ENCODE measurements around the gene RPIA.

DNA sequence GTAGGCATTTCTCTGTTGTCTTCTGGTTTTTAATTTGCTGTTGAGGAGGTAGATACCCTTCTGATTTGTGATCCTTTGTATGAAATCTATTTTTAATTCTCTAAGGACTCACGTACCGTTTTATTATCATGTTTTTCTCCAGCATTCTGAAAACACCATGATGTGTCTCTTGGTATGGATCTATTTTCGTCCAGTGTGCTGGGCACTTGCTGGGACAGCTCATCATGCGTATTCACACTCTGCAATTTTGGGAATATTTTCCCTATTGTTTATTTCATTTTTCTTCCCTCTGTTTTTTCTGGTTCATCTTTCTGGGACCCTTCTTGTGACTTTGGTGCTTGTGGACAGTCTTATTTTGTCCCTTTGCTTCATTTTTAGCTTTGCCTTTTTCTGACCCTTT lies 21.9 kb downstream of the RPIA start:
- TF ChIP-seq, protein P1, sequence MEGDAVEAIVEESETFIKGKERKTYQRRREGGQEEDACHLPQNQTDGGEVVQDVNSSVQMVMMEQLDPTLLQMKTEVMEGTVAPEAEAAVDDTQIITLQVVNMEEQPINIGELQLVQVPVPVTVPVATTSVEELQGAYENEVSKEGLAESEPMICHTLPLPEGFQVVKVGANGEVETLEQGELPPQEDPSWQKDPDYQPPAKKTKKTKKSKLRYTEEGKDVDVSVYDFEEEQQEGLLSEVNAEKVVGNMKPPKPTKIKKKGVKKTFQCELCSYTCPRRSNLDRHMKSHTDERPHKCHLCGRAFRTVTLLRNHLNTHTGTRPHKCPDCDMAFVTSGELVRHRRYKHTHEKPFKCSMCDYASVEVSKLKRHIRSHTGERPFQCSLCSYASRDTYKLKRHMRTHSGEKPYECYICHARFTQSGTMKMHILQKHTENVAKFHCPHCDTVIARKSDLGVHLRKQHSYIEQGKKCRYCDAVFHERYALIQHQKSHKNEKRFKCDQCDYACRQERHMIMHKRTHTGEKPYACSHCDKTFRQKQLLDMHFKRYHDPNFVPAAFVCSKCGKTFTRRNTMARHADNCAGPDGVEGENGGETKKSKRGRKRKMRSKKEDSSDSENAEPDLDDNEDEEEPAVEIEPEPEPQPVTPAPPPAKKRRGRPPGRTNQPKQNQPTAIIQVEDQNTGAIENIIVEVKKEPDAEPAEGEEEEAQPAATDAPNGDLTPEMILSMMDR (IDR thresholded peaks at IDR 0.05): no peak
- no peak for TF ChIP-seq EZH2 (IDR thresholded peaks at IDR 0.05)
- TF ChIP-seq EZH2phosphoT487 (IDR thresholded peaks at IDR 0.05): no peak
